HCT116 (cell line): ENCODE results near the gene VASH1. TPM values are rescaled to one million over a fixed set of nuclear protein-coding genes. Genes with fewer than 3 reads are reported as not detected.

ENCODE experiments used
- ATAC-seq: fragments of 200-7000 bp; cut with Tn5 transposase; 2 replicates; pipeline ENCODE4 v1.9.1; 2020; ENCODE audit warnings: mild to moderate bottlenecking, moderate library complexity
- BruUV-seq: library from RNA; stranded (reverse); fragments of 400-500 nt; replicated peaks from 2 replicates; lab custom pipeline; 2021; lab: Mats Ljungman, UMichigan
- CTCF ChIA-PET: fragments of 300-600 bp; sonication (Branson Sonifier 250); formaldehyde crosslinking; loops from one replicate; lab custom pipeline; 2021; ENCODE audit warnings: antibody characterized with exemption; lab: Charles Lee
- POLR2A ChIA-PET: fragments of 300-600, 350-600 bp; sonication (Branson Sonifier 250); formaldehyde crosslinking; loops from one replicate; lab custom pipeline; 2021; ENCODE audit warnings: antibody characterized with exemption; lab: Charles Lee
- RAD21 ChIA-PET, 2 experiments: fragments of 300-600 bp; sonication (Branson Sonifier 250); formaldehyde crosslinking; loops; one replicate each; lab custom pipeline; 2023; ENCODE audit warnings: low total read pairs in 2 of 2; ENCODE audit not compliant: uncharacterized antibody in 2 of 2, unreplicated experiment in 2 of 2, low non-redundant PET in 1 of 2; lab: Charles Lee
- DNase-seq: peaks from one replicate; pipeline ENCODE4 v3.0.0-alpha.2; 2010; ENCODE audit warnings: low read depth, low spot score
- H2AFZ ChIP-seq: fragments of 200-600 bp; shearing (Covaris generic), sonication (generic); 2 replicates; pipeline ENCODE4 v1.6.1; 2017; ENCODE audit warnings: low read depth, mixed run types, mixed read lengths, antibody characterized with exemption, low read length; ENCODE audit not compliant: poor library complexity, severe bottlenecking
- H3K27ac ChIP-seq: 2 replicates; pipeline ENCODE4 v1.5.1; 2012; ENCODE audit warnings: low read depth, low read length
- H3K27me3 ChIP-seq: fragments of 200-600 bp; sonication (generic); 2 replicates; pipeline ENCODE4 v1.6.1; 2016; ENCODE audit warnings: mixed run types, low read length, mixed read lengths; ENCODE audit not compliant: insufficient read depth
- H3K36me3 ChIP-seq, 2 experiments: fragments of 200-500 bp in 1 of 2; fragments of 200-600 bp in 1 of 2; sonication (Bioruptor generic) in 1 of 2; sonication (generic) in 1 of 2; 2 replicates each; pipeline versions ENCODE4 v1.5.1 to v1.6.1; 2014 to 2016; ENCODE audit warnings: low read length in 2 of 2, inconsistent platforms in 1 of 2, mixed read lengths in 1 of 2, mixed run types in 1 of 2; ENCODE audit not compliant: insufficient read depth in 2 of 2, control insufficient read depth in 1 of 2
- H3K4me1 ChIP-seq, 2 experiments: fragments of 200-600 bp in 1 of 2; sonication (generic) in 1 of 2; 2 replicates each; pipeline versions ENCODE4 v1.5.1 to v1.6.1; 2012 to 2017; ENCODE audit warnings: low read length in 2 of 2, inconsistent platforms in 1 of 2, mild to moderate bottlenecking in 1 of 2, mixed read lengths in 1 of 2, mixed run types in 1 of 2, moderate library complexity in 1 of 2; ENCODE audit not compliant: insufficient read depth in 2 of 2, control insufficient read depth in 1 of 2
- H3K4me2 ChIP-seq: fragments of 200-600 bp; sonication (generic); 2 replicates; pipeline ENCODE4 v1.6.1; 2017; ENCODE audit warnings: mixed run types, low read length, mixed read lengths
- H3K4me3 ChIP-seq, 2 experiments: fragments of 200-600 bp in 1 of 2; sonication (generic) in 1 of 2; replicated peaks in 1 of 2; 2 replicates each; pipeline ENCODE4 v1.5.1; 2011 to 2016; ENCODE audit warnings: low read length in 2 of 2, control low read depth in 1 of 2, low read depth in 1 of 2, mild to moderate bottlenecking in 1 of 2, mixed read lengths in 1 of 2, mixed run types in 1 of 2
- H3K79me2 ChIP-seq: fragments of 200-600 bp; sonication (generic); 2 replicates; pipeline ENCODE4 v1.6.1; 2017; ENCODE audit warnings: mild to moderate bottlenecking, mixed run types, low read length, moderate library complexity, mixed read lengths; ENCODE audit not compliant: insufficient read depth
- H3K9ac ChIP-seq: fragments of 200-600 bp; sonication (generic); 2 replicates; pipeline ENCODE4 v1.6.1; 2016; ENCODE audit warnings: low read length, mixed read lengths
- H3K9me2 ChIP-seq: fragments of 200-600 bp; sonication (generic), shearing (Covaris generic); 2 replicates; pipeline ENCODE4 v1.6.1; 2017; ENCODE audit warnings: mixed run types, mild to moderate bottlenecking, moderate library complexity; ENCODE audit not compliant: insufficient read depth
- H3K9me3 ChIP-seq, 2 experiments: fragments of 200-500 bp in 1 of 2; fragments of 200-600 bp in 1 of 2; sonication (Bioruptor generic) in 1 of 2; sonication (generic) in 1 of 2; 2 replicates each; pipeline ENCODE4 v1.6.1; 2014 to 2017; ENCODE audit warnings: low read length in 2 of 2, mixed read lengths in 2 of 2, inconsistent platforms in 1 of 2, low read depth in 1 of 2, mild to moderate bottlenecking in 1 of 2, mixed run types in 1 of 2, moderate library complexity in 1 of 2; ENCODE audit not compliant: control insufficient read depth in 1 of 2, insufficient read depth in 1 of 2
- H4K20me1 ChIP-seq: fragments of 200-600 bp; sonication (generic), shearing (Covaris generic); 2 replicates; pipeline ENCODE4 v1.6.1; 2017; ENCODE audit warnings: mixed run types, mild to moderate bottlenecking, moderate library complexity; ENCODE audit not compliant: insufficient read depth
- CBX3 ChIP-seq: IDR thresholded peaks from 2 replicates; pipeline ENCODE4 v1.6.1; 2012; ENCODE audit warnings: low read depth
- CEBPB ChIP-seq: IDR thresholded peaks from 2 replicates; pipeline ENCODE4 v1.6.1; 2012; ENCODE audit warnings: low read depth
- ELF1 ChIP-seq: IDR thresholded peaks from 2 replicates; pipeline ENCODE4 v1.6.1; 2012; ENCODE audit warnings: low read depth, borderline replicate concordance
- EZH2 ChIP-seq: fragments of 200-600 bp; sonication (generic); IDR thresholded peaks from 2 replicates; pipeline ENCODE4 v1.6.1; 2017; ENCODE audit warnings: antibody characterized with exemption, mixed run types
- EZH2phosphoT487 ChIP-seq: fragments of 200-600 bp; IDR thresholded peaks from 2 replicates; pipeline ENCODE4 v1.6.1; 2018; ENCODE audit warnings: antibody characterized with exemption, borderline replicate concordance
- FOSL1 ChIP-seq: IDR thresholded peaks from 2 replicates; pipeline ENCODE4 v1.6.1; 2012; ENCODE audit warnings: low read depth
- JUND ChIP-seq: IDR thresholded peaks from 2 replicates; pipeline ENCODE4 v1.6.1; 2012
- POLR2A ChIP-seq: IDR thresholded peaks from 2 replicates; pipeline ENCODE4 v1.7.0; 2011; ENCODE audit warnings: borderline replicate concordance; ENCODE audit not compliant: insufficient read depth, insufficient read length; ENCODE audit errors: extremely low read depth
- POLR2AphosphoS5 ChIP-seq: IDR thresholded peaks from 2 replicates; pipeline ENCODE4 v1.6.1; 2011; ENCODE audit warnings: mild to moderate bottlenecking, low read depth, low read length, moderate library complexity
- RAD21 ChIP-seq: IDR thresholded peaks from 2 replicates; pipeline ENCODE4 v1.6.1; 2012; ENCODE audit warnings: low read depth, mild to moderate bottlenecking
- SIN3A ChIP-seq: IDR thresholded peaks from 2 replicates; pipeline ENCODE4 v1.6.1; 2012; ENCODE audit warnings: low read depth
- SP1 ChIP-seq: IDR thresholded peaks from 2 replicates; pipeline ENCODE4 v1.6.1; 2012; ENCODE audit warnings: low read depth
- SRF ChIP-seq: IDR thresholded peaks from 2 replicates; pipeline ENCODE4 v1.6.1; 2012; ENCODE audit warnings: low read depth
- YY1 ChIP-seq: IDR thresholded peaks from 2 replicates; pipeline ENCODE4 v1.6.1; 2011; ENCODE audit warnings: low read length, low read depth, moderate library complexity, mild to moderate bottlenecking; ENCODE audit not compliant: insufficient replicate concordance; ENCODE audit errors: extremely low read depth
- ZFX ChIP-seq: fragments of 450-650 bp; IDR thresholded peaks from 2 replicates; pipeline ENCODE4 v1.6.1; 2017
- ZNF274 ChIP-seq: fragments of 200-500 bp; sonication (Bioruptor generic); IDR thresholded peaks from 2 replicates; pipeline ENCODE4 v1.6.1; 2014; ENCODE audit warnings: mild to moderate bottlenecking, low read depth, low read length, inconsistent platforms
- intact Hi-C: fragments of 100-400 bp; cut with micrococcal nuclease; formaldehyde crosslinking; loops from 2 replicates; pipeline ENCODE4 v1.10.0; 2022
- total RNA-seq: library from RNA; stranded (reverse); gene quantifications from one replicate; pipeline ENCODE4 v1.2.1, GENCODE V29; 2021; ENCODE audit not compliant: unreplicated experiment
- TF ChIP-seq, protein P1 (sequence below): IDR thresholded peaks from 2 replicates; pipeline ENCODE4 v1.6.1; 2012
- TF ChIP-seq, protein P2 (sequence below): IDR thresholded peaks from 2 replicates; pipeline ENCODE4 v1.6.1; 2012; ENCODE audit warnings: low read depth
- TF ChIP-seq, protein P3 (sequence below): IDR thresholded peaks from 2 replicates; pipeline ENCODE4 v1.6.1; 2011; ENCODE audit warnings: mild to moderate bottlenecking, low read length, moderate library complexity; ENCODE audit not compliant: insufficient replicate concordance; ENCODE audit errors: extremely low read depth

VASH1 gene
- total RNA-seq, 1 experiment from 2014 or later = 13.3 TPM

DNA sequence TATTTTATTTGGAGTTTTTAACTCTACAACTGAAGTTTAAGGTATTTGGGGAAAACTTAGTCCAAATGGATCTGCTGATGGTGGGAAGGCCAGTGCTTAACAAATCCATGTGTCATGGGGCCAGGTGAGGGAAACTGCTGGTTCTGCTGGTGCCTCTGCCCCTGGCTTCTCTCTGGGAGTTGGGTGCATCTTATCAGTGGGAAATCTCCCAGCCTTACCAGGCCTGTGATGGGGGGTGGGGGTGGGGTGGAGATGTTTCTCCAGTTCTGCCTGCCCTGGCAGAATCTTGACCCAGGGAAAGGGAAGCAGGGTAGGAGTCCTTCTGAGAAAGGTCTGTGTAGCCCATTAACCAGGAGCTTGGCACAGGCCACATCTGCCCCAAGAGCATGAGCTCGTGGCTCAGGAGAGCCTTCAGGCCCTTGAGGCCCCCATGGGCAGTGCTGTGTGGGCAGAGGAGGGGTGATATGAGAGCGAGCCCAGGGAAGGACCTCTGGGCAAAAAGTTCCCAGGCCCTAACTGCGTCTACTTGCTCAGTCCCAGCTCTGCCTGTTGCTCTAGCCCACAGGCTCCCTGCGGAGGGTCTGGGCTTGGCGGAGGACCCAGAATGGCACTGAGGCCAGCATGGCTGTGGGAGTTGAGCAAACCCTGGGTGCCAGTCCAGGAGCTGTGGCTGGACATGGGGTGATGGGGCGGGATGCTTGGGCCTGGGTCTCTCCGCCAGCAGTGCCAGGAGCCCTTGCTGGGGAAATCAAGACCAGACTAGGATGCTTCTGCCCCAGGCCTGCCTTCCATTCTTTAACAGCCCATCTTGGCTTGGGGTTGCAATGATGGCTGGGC lies 18.2 kb downstream of the VASH1 start:
- no TSS peak for BruUV-seq
- H3K4me2 ChIP-seq = no peak overlapping the region
- no peak overlapping the region for H3K4me3 ChIP-seq
- peaks cover 0 to 6% of the 10 kb centered on the region in 2 experiments; a peak in 1 of 4 replicates for H3K4me1 ChIP-seq
- ChIA-PET RAD21 (no interaction called here), POLR2A (no interaction called here), CTCF (no interaction called here)
- TF ChIP-seq RAD21 (no peak), EZH2 (no peak), POLR2AphosphoS5 (no peak), FOSL1 (no peak), SRF (no peak), SIN3A (no peak), CEBPB (no peak), EZH2phosphoT487 (no peak), JUND (no peak), SP1 (no peak), ELF1 (no peak), CBX3 (no peak), ZFX (no peak), POLR2A (no peak), ZNF274 (no peak), YY1 (no peak)
- TF ChIP-seq, protein P1, sequence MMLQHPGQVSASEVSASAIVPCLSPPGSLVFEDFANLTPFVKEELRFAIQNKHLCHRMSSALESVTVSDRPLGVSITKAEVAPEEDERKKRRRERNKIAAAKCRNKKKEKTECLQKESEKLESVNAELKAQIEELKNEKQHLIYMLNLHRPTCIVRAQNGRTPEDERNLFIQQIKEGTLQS = no peak
- TF ChIP-seq, protein P2, sequence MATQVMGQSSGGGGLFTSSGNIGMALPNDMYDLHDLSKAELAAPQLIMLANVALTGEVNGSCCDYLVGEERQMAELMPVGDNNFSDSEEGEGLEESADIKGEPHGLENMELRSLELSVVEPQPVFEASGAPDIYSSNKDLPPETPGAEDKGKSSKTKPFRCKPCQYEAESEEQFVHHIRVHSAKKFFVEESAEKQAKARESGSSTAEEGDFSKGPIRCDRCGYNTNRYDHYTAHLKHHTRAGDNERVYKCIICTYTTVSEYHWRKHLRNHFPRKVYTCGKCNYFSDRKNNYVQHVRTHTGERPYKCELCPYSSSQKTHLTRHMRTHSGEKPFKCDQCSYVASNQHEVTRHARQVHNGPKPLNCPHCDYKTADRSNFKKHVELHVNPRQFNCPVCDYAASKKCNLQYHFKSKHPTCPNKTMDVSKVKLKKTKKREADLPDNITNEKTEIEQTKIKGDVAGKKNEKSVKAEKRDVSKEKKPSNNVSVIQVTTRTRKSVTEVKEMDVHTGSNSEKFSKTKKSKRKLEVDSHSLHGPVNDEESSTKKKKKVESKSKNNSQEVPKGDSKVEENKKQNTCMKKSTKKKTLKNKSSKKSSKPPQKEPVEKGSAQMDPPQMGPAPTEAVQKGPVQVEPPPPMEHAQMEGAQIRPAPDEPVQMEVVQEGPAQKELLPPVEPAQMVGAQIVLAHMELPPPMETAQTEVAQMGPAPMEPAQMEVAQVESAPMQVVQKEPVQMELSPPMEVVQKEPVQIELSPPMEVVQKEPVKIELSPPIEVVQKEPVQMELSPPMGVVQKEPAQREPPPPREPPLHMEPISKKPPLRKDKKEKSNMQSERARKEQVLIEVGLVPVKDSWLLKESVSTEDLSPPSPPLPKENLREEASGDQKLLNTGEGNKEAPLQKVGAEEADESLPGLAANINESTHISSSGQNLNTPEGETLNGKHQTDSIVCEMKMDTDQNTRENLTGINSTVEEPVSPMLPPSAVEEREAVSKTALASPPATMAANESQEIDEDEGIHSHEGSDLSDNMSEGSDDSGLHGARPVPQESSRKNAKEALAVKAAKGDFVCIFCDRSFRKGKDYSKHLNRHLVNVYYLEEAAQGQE = no peak
- TF ChIP-seq, protein P3, sequence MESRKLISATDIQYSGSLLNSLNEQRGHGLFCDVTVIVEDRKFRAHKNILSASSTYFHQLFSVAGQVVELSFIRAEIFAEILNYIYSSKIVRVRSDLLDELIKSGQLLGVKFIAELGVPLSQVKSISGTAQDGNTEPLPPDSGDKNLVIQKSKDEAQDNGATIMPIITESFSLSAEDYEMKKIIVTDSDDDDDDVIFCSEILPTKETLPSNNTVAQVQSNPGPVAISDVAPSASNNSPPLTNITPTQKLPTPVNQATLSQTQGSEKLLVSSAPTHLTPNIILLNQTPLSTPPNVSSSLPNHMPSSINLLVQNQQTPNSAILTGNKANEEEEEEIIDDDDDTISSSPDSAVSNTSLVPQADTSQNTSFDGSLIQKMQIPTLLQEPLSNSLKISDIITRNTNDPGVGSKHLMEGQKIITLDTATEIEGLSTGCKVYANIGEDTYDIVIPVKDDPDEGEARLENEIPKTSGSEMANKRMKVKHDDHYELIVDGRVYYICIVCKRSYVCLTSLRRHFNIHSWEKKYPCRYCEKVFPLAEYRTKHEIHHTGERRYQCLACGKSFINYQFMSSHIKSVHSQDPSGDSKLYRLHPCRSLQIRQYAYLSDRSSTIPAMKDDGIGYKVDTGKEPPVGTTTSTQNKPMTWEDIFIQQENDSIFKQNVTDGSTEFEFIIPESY = no peak
- no peaks in the 10 kb centered on the region for H3K27me3 ChIP-seq
- no peak overlapping the region for H3K27ac ChIP-seq
- H3K36me3 ChIP-seq = peaks cover 5 to 7% of the 10 kb centered on the region in 2 experiments; a peak in 3 of 4 replicates
- DNase-seq (no peak), ATAC-seq (no peak)
- H2AFZ ChIP-seq = no peak overlapping the region
- intact Hi-C loops = no loop called here
- no peaks in the 10 kb centered on the region for H4K20me1 ChIP-seq
- H3K9me3 ChIP-seq = no peaks in the 10 kb centered on the region
- no peaks in the 10 kb centered on the region for H3K79me2 ChIP-seq
- no peaks in the 10 kb centered on the region for H3K9me2 ChIP-seq
- no peak overlapping the region for H3K9ac ChIP-seq
